Measurements from ENCODE around the gene PARPBP. TPM values are rescaled to one million over a fixed set of nuclear protein-coding genes. Genes with fewer than 3 reads are reported as not detected.

The PARPBP gene
- polyA plus RNA-seq, 1 donor from 2014 or later = 6.3 TPM

DNA sequence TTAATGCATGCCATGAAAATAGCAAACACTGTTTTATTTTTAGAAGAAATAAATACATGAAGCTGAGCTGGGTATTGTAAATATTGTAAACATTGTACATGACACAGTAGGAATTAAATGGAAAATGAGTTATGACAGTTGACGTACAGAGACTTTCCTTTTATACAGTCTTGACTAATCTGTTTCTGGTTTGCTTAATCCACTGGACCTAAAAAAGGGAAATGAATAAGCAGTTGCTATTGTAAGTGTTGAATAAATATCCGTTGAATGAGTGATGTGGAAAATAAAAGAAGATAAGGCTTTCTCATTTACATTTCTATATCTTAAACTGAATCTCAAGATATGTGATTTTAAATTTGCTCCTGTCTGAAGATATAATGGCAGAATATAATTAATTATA, 62.7 kb downstream of the PARPBP start:
- Histone ChIP-seq H3F3A (ENCODE audit: insufficient read depth, low read length, poor library complexity, severe bottlenecking) (no peaks in the 10 kb centered on the region), H3K4me2 (ENCODE audit: low read length) (no peak overlapping the region), H3K79me2 (replicated peaks; ENCODE audit: insufficient read depth, low read length) (no peaks in the 10 kb centered on the region), H4K20me1 (ENCODE audit: insufficient read depth) (no peaks in the 10 kb centered on the region), H3K4me3 (ENCODE audit: low read length) (no peak overlapping the region), H2AFZ (ENCODE audit: low read depth, low read length) (no peak overlapping the region), H3K36me3 (ENCODE audit: insufficient read depth, low read length) (no peaks in the 10 kb centered on the region), H3K9me3 (ENCODE audit: low read length) (no peaks in the 10 kb centered on the region), H3K9me2 (ENCODE audit: insufficient read depth, low read length) (no peaks in the 10 kb centered on the region), H3K27ac (ENCODE audit: low read length) (no peak overlapping the region), H3K9ac (ENCODE audit: low read length) (no peak overlapping the region), H3K27me3 (ENCODE audit: insufficient read depth, low read depth, low read length) (no peaks in the 10 kb centered on the region)
- TF ChIP-seq MXI1 (conservative IDR thresholded peaks at IDR 0.05; ENCODE audit: poor library complexity, severe bottlenecking) (no peak), TAF1 (IDR thresholded peaks at IDR 0.05; ENCODE audit: low read depth) (no peak), SMC3 (conservative IDR thresholded peaks at IDR 0.05; ENCODE audit: poor library complexity) (no peak)

DNA sequence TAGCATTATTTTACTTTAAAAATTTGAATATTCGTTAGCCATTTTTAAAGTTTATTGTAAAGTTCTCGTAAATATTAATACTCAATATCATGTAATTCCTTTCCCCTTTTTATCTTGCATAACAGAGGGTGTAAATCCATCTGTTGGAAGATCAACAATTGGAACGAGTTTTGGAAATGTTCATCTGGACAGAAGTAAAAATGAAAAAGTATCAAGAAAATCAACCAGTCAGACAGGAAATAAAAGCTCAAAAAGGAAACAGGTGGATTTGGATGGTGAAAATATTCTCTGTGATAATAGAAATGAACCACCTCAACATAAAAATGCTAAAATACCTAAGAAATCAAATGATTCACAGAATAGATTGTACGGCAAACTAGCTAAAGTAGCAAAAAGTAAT, 75.8 kb downstream of the PARPBP start:
- H3K9ac ChIP-seq (ENCODE audit: low read length) = no peak overlapping the region
- H3F3A ChIP-seq (ENCODE audit: insufficient read depth, low read length, poor library complexity, severe bottlenecking) = no peaks in the 10 kb centered on the region
- no peaks in the 10 kb centered on the region for H3K9me3 ChIP-seq (ENCODE audit: low read length)
- H2AFZ ChIP-seq (ENCODE audit: low read depth, low read length) = no peak overlapping the region
- H3K9me2 ChIP-seq (ENCODE audit: insufficient read depth, low read length) = no peaks in the 10 kb centered on the region
- no peaks in the 10 kb centered on the region for H3K79me2 ChIP-seq (replicated peaks; ENCODE audit: insufficient read depth, low read length)
- no peaks in the 10 kb centered on the region for H4K20me1 ChIP-seq (ENCODE audit: insufficient read depth)
- TF ChIP-seq, protein P1, sequence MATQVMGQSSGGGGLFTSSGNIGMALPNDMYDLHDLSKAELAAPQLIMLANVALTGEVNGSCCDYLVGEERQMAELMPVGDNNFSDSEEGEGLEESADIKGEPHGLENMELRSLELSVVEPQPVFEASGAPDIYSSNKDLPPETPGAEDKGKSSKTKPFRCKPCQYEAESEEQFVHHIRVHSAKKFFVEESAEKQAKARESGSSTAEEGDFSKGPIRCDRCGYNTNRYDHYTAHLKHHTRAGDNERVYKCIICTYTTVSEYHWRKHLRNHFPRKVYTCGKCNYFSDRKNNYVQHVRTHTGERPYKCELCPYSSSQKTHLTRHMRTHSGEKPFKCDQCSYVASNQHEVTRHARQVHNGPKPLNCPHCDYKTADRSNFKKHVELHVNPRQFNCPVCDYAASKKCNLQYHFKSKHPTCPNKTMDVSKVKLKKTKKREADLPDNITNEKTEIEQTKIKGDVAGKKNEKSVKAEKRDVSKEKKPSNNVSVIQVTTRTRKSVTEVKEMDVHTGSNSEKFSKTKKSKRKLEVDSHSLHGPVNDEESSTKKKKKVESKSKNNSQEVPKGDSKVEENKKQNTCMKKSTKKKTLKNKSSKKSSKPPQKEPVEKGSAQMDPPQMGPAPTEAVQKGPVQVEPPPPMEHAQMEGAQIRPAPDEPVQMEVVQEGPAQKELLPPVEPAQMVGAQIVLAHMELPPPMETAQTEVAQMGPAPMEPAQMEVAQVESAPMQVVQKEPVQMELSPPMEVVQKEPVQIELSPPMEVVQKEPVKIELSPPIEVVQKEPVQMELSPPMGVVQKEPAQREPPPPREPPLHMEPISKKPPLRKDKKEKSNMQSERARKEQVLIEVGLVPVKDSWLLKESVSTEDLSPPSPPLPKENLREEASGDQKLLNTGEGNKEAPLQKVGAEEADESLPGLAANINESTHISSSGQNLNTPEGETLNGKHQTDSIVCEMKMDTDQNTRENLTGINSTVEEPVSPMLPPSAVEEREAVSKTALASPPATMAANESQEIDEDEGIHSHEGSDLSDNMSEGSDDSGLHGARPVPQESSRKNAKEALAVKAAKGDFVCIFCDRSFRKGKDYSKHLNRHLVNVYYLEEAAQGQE (IDR thresholded peaks at IDR 0.05; ENCODE audit: borderline replicate concordance) = no peak
- TF ChIP-seq SMC3 (conservative IDR thresholded peaks at IDR 0.05; ENCODE audit: poor library complexity) = no peak
- TF ChIP-seq, protein P2, sequence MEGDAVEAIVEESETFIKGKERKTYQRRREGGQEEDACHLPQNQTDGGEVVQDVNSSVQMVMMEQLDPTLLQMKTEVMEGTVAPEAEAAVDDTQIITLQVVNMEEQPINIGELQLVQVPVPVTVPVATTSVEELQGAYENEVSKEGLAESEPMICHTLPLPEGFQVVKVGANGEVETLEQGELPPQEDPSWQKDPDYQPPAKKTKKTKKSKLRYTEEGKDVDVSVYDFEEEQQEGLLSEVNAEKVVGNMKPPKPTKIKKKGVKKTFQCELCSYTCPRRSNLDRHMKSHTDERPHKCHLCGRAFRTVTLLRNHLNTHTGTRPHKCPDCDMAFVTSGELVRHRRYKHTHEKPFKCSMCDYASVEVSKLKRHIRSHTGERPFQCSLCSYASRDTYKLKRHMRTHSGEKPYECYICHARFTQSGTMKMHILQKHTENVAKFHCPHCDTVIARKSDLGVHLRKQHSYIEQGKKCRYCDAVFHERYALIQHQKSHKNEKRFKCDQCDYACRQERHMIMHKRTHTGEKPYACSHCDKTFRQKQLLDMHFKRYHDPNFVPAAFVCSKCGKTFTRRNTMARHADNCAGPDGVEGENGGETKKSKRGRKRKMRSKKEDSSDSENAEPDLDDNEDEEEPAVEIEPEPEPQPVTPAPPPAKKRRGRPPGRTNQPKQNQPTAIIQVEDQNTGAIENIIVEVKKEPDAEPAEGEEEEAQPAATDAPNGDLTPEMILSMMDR (IDR thresholded peaks at IDR 0.05; ENCODE audit: poor library complexity, severe bottlenecking) = no peak
- no peak for TF ChIP-seq POLR2AphosphoS5 (IDR thresholded peaks at IDR 0.05)
- no peak for TF ChIP-seq MXI1 (conservative IDR thresholded peaks at IDR 0.05; ENCODE audit: poor library complexity, severe bottlenecking)
- TF ChIP-seq EP300 (conservative IDR thresholded peaks at IDR 0.05; ENCODE audit: poor library complexity, severe bottlenecking) = no peak
- TF ChIP-seq EZH2 (IDR thresholded peaks at IDR 0.05; ENCODE audit: borderline replicate concordance, insufficient read depth, low read length, poor library complexity, severe bottlenecking) = no peak
- no peak for TF ChIP-seq TAF1 (IDR thresholded peaks at IDR 0.05; ENCODE audit: low read depth)
- TF ChIP-seq RAD21 (conservative IDR thresholded peaks at IDR 0.05) = no peak
- H3K4me2 ChIP-seq (ENCODE audit: low read length) = no peak overlapping the region
- no peaks in the 10 kb centered on the region for H3K36me3 ChIP-seq (ENCODE audit: insufficient read depth, low read length)
- H3K27me3 ChIP-seq (ENCODE audit: insufficient read depth, low read depth, low read length) = no peaks in the 10 kb centered on the region
- no peak overlapping the region for H3K27ac ChIP-seq (ENCODE audit: low read length)
- H3K4me3 ChIP-seq (ENCODE audit: low read length) = no peak overlapping the region

DNA sequence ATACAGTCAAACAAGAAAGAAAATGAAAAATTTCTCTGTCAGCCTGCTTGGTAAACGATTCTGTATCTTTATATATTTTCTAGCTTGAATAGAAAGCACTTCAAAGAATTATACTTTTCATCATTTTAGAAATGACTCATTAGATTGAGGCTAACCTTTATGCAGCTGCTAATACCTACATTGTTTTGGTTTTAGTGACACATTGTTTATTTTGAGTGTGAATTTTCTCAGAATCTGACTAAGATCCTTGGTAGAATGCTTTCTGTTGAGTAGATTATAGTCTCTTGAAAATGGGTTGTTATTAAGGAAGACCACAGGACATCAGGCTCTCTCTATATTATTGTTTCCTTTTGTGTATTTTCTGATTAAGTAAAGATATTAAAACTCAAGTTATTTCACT, 77.8 kb downstream of the PARPBP start, which contains the start of gene PMCH:
Gene PMCH, minus strand, starts transcription at position 45 of the 400 bp plus-strand sequence. CDS start 63 bp downstream, outside the sequence.
- Histone ChIP-seq H3K27ac (ENCODE audit: low read length) (no peak within 1 kb of the TSS), H3K9me3 (ENCODE audit: low read length) (no peaks in the 10 kb centered on the region), H3K4me3 (ENCODE audit: low read length) (no peak within 1 kb of the TSS), H3K4me2 (ENCODE audit: low read length) (no peak within 1 kb of the TSS), H3K9ac (ENCODE audit: low read length) (no peak within 1 kb of the TSS), H3F3A (ENCODE audit: insufficient read depth, low read length, poor library complexity, severe bottlenecking) (no peaks in the 10 kb centered on the region), H2AFZ (ENCODE audit: low read depth, low read length) (no peak within 1 kb of the TSS), H3K9me2 (ENCODE audit: insufficient read depth, low read length) (no peaks in the 10 kb centered on the region), H3K79me2 (replicated peaks; ENCODE audit: insufficient read depth, low read length) (no peaks in the 10 kb centered on the region), H3K27me3 (ENCODE audit: insufficient read depth, low read depth, low read length) (no peaks in the 10 kb centered on the region), H4K20me1 (ENCODE audit: insufficient read depth) (no peaks in the 10 kb centered on the region), H3K36me3 (ENCODE audit: insufficient read depth, low read length) (no peaks in the 10 kb centered on the region)
- TF ChIP-seq POLR2AphosphoS5 (IDR thresholded peaks at IDR 0.05) (no peak), SMC3 (conservative IDR thresholded peaks at IDR 0.05; ENCODE audit: poor library complexity) (no peak), EZH2 (IDR thresholded peaks at IDR 0.05; ENCODE audit: borderline replicate concordance, insufficient read depth, low read length, poor library complexity, severe bottlenecking) (no peak), TAF1 (IDR thresholded peaks at IDR 0.05; ENCODE audit: low read depth) (no peak)
- TF ChIP-seq, protein P2 (IDR thresholded peaks at IDR 0.05; ENCODE audit: poor library complexity, severe bottlenecking) = no peak
